Stimulated activated memory B cell treated with anti-CD40 and anti-IgM and Interleukin-4, amounts not matched to agents 10 μg/mL and 1 μg/mL and 100 μg/mL, for 72 hours (primary cell): ENCODE results near the gene DLG2.

Source experiments
- ATAC-seq: fragments of 150-1000 bp; cut with Tn5 transposase; 2 replicates; pipeline ENCODE4 v1.10.0; 2021
- H3K27ac Mint-ChIP-seq: one replicate; pipeline ENCODE4 v1.8.0; 2022; ENCODE audit warnings: mild to moderate bottlenecking, mixed read lengths
- H3K27me3 Mint-ChIP-seq: one replicate; pipeline ENCODE4 v1.8.0; 2022; ENCODE audit warnings: mixed read lengths
- H3K36me3 Mint-ChIP-seq: one replicate; pipeline ENCODE4 v1.8.0; 2022; ENCODE audit warnings: mixed read lengths
- H3K4me1 Mint-ChIP-seq: one replicate; pipeline ENCODE4 v1.8.0; 2022; ENCODE audit warnings: mixed read lengths
- H3K4me3 Mint-ChIP-seq: one replicate; pipeline ENCODE4 v1.8.0; 2022; ENCODE audit warnings: mild to moderate bottlenecking, moderate library complexity, mixed read lengths
- H3K9me3 Mint-ChIP-seq: one replicate; pipeline ENCODE4 v1.8.0; 2022; ENCODE audit warnings: mixed read lengths

The DLG2 gene

GRCh38 chr11:83728281-83728680, 1898.9 kb downstream of the DLG2 start:
- H3K4me3 Mint-ChIP-seq, result no peak overlapping the region
- H3K4me1 Mint-ChIP-seq, result peaks cover 20% of the 10 kb centered on the region
- H3K36me3 Mint-ChIP-seq, result no peaks in the 10 kb centered on the region
- H3K27ac Mint-ChIP-seq, result no peak overlapping the region
- H3K9me3 Mint-ChIP-seq, result peaks cover 2% of the 10 kb centered on the region
- no peak for ATAC-seq
- no peaks in the 10 kb centered on the region for H3K27me3 Mint-ChIP-seq

DNA sequence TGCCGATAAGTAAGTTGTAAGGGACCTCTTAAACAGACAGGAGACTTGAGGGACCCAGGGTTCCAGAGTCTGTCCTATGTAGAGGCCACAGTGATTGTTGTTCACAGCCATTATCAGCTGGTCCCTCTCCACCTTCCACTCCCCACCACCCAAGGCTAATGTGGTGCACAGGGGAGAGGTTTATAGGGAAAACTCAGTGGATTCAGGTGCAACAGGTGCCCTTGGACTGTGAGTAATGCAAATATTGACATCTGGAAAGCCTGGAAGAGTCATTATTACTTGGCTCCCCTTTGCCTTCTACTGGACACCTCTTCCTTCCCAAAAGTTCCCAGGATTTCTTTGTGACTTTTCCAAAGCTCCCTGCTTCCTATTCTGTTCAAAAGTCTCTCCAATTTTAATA, 1899.9 kb downstream of the DLG2 start:
- peaks cover 2% of the 10 kb centered on the region for H3K9me3 Mint-ChIP-seq
- H3K36me3 Mint-ChIP-seq, result no peaks in the 10 kb centered on the region
- H3K27ac Mint-ChIP-seq, result no peak overlapping the region
- ATAC-seq, result peak; percentile 37
- H3K4me1 Mint-ChIP-seq, result peaks cover 20% of the 10 kb centered on the region
- H3K4me3 Mint-ChIP-seq, result no peak overlapping the region
- H3K27me3 Mint-ChIP-seq, result no peaks in the 10 kb centered on the region

GRCh38 chr11:83726316-83726715, 1900.8 kb downstream of the DLG2 start:
- no peak for ATAC-seq
- Mint-ChIP-seq H3K4me1 (peaks cover 20% of the 10 kb centered on the region), H3K27ac (no peak overlapping the region), H3K27me3 (no peaks in the 10 kb centered on the region), H3K36me3 (no peaks in the 10 kb centered on the region), H3K9me3 (peaks cover 2% of the 10 kb centered on the region), H3K4me3 (no peak overlapping the region)

GRCh38 chr11:83725728-83726127, 1901.4 kb downstream of the DLG2 start:
- peak; percentile 61 for ATAC-seq
- H3K27me3 Mint-ChIP-seq, result no peaks in the 10 kb centered on the region
- peaks cover 20% of the 10 kb centered on the region for H3K4me1 Mint-ChIP-seq
- H3K9me3 Mint-ChIP-seq, result no peaks in the 10 kb centered on the region
- peak overlapping the region; percentile 61 for H3K4me3 Mint-ChIP-seq
- H3K27ac Mint-ChIP-seq, result no peak overlapping the region
- H3K36me3 Mint-ChIP-seq, result no peaks in the 10 kb centered on the region

- no peaks in the 10 kb centered on the region for H3K9me3 Mint-ChIP-seq
- H3K36me3 Mint-ChIP-seq, result no peaks in the 10 kb centered on the region
- peaks cover 20% of the 10 kb centered on the region for H3K4me1 Mint-ChIP-seq
- H3K4me3 Mint-ChIP-seq, result peak overlapping the region; percentile 48
- no peak for ATAC-seq
- no peaks in the 10 kb centered on the region for H3K27me3 Mint-ChIP-seq
- H3K27ac Mint-ChIP-seq, result peak overlapping the region; percentile 55
Measured at GRCh38 chr11:83725269-83725560, 1901.9 kb downstream of the DLG2 start.

GRCh38 chr11:83723999-83724398, 1903.1 kb downstream of the DLG2 start:
- H3K4me1 Mint-ChIP-seq, result peaks cover 20% of the 10 kb centered on the region
- peak overlapping the region; percentile 67 for H3K4me3 Mint-ChIP-seq
- H3K27ac Mint-ChIP-seq, result peak overlapping the region; percentile 55
- H3K27me3 Mint-ChIP-seq, result no peaks in the 10 kb centered on the region
- peak; percentile 60 for ATAC-seq
- no peaks in the 10 kb centered on the region for H3K9me3 Mint-ChIP-seq
- no peaks in the 10 kb centered on the region for H3K36me3 Mint-ChIP-seq

DNA sequence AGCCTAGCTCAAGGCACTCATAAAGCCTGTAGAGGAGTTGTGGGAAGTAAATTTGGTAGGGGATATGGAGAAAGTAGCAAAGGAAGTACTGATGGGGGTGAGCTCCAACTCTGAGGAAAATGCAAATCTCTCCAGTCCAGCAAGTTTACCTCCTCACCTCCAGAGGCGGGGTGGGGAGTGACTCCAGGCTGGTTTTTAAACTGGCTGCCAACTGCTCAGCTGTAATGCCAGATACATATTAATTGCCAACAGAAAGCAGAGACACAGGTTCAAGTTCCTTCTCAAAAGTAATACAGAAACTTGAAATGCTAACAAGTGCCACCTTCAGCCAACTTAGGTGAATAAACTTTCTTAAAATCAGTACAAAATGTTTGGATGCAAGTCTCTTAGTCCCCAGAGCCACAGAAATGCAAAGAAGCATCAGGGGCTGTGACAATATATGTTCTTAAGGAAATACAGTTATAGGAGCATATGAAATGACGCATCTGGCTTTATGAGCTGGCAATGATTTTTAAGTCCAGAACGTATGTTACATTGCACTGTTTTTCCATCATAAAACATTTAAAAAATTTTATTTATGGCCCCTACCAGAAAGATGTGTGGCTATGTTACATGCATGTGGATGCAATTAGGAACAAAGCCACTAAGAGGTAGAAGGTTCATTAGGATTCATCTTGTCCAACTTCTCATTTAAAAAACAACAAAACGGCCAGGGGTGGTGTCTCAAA, 1904.6 kb downstream of the DLG2 start:
- H3K27ac Mint-ChIP-seq, result no peak overlapping the region
- H3K4me3 Mint-ChIP-seq, result no peak overlapping the region
- H3K27me3 Mint-ChIP-seq, result no peaks in the 10 kb centered on the region
- ATAC-seq, result no peak
- H3K4me1 Mint-ChIP-seq, result peaks cover 20% of the 10 kb centered on the region
- no peaks in the 10 kb centered on the region for H3K9me3 Mint-ChIP-seq
- H3K36me3 Mint-ChIP-seq, result no peaks in the 10 kb centered on the region

DNA sequence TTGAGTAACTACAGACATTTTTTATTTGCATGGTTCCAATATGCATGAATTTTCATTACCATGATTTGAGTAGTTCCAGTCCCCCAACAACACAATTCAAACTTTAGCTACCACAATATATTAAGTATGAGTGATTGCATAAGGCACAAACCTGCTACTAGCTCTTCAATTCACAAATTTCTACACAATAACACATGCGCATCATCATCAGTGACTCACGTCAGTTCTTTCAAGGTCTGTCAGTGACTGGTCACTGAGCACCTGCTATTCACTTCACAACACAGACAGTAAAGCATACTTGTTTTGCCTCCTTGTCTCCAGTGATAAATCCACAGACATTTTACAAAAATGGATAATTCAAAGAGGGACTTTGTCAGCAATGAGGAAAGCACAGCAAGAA, 1905.9 kb downstream of the DLG2 start:
- H3K27ac Mint-ChIP-seq, result no peak overlapping the region
- no peaks in the 10 kb centered on the region for H3K27me3 Mint-ChIP-seq

DNA sequence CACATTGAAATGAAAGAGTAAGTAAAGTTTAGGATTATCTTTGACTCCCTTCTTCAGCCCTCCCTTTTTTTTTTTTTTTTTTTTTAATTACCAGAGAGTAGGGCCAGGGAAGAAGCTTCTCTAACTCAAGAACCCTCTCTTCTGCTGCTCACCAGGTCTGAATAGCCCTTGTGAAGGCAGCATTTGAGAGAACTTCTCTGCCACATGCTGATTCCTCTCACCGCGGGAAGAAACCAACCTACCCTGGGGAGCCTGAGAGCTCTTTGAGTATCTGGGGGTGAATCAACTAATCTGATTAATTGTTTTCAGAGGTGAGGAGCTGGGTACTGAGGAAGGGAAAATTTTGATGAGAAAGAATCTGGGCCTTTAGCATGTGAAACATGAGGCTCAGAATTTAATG, 1906.5 kb downstream of the DLG2 start:
- Mint-ChIP-seq H3K36me3 (no peaks in the 10 kb centered on the region), H3K27me3 (no peaks in the 10 kb centered on the region), H3K4me1 (peaks cover 18% of the 10 kb centered on the region), H3K27ac (no peak overlapping the region), H3K9me3 (no peaks in the 10 kb centered on the region), H3K4me3 (no peak overlapping the region)
- no peak for ATAC-seq

More for the DNA sequence above, 1905.9 kb downstream of the DLG2 start:
- no peaks in the 10 kb centered on the region for H3K36me3 Mint-ChIP-seq
- no peaks in the 10 kb centered on the region for H3K9me3 Mint-ChIP-seq
- H3K4me1 Mint-ChIP-seq, result peaks cover 20% of the 10 kb centered on the region
- no peak for ATAC-seq
- H3K4me3 Mint-ChIP-seq, result no peak overlapping the region

- H3K27me3 Mint-ChIP-seq, result no peaks in the 10 kb centered on the region
- H3K9me3 Mint-ChIP-seq, result no peaks in the 10 kb centered on the region
Measured at GRCh38 chr11:83717537-83717936, 1909.6 kb downstream of the DLG2 start.

DNA sequence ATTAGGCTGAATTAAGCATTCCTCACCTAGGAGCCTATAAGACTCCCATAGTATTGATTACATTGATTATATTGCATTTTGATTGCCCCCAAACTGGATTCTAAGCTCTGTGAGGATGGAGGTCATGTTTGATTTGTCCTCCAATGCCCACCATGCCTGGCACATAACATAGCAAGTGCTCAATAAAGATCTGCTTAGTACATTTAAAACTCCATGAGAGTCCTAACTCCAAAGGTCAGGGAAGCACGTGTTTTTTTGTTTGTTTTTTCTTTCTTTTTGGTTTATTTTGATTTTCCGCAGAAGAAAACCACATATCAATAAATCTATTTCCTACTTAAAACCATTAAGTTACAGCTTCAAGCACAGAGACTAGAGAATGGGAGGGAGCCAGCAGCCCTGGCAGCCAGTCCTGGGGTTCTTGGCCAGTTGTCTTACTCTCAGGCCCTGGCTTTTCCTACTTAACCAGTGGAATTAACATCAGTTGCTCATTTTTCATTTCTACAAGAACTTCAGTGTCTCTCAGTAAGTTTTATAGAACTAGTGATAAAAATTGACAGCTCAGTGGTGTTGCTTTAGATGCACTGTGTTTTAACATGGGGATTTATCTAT, 1911.1 kb downstream of the DLG2 start:
- H3K27me3 Mint-ChIP-seq, result no peaks in the 10 kb centered on the region
- H3K36me3 Mint-ChIP-seq, result no peaks in the 10 kb centered on the region
- no peak overlapping the region for H3K27ac Mint-ChIP-seq
- H3K4me1 Mint-ChIP-seq, result no peaks in the 10 kb centered on the region
- no peak for ATAC-seq
- no peaks in the 10 kb centered on the region for H3K9me3 Mint-ChIP-seq
- H3K4me3 Mint-ChIP-seq, result no peak overlapping the region

More at GRCh38 chr11:83717537-83717936, 1909.6 kb downstream of the DLG2 start:
- H3K27ac Mint-ChIP-seq, result no peak overlapping the region
- ATAC-seq, result no peak
- H3K36me3 Mint-ChIP-seq, result no peaks in the 10 kb centered on the region
- H3K4me1 Mint-ChIP-seq, result no peaks in the 10 kb centered on the region
- no peak overlapping the region for H3K4me3 Mint-ChIP-seq

DNA sequence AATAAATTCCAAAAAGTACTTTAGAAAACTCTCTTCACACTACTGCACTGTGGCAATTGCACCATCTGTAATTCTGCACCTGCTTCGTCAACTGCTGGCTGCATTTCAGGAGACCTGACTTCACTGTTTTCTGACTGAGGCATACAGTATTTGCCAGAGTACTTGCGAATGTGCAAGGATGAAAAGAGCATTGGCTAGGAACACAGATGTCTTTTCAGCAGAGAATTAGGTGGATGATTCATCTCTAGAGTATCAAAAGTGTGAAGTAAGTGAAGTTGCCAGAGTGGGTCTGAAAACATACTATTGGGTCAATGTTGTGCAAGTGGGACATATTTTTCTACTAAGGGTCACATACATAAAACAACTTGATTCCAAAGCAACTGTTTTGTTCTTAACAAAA, 1913.4 kb downstream of the DLG2 start:
- no peak overlapping the region for H3K27ac Mint-ChIP-seq
- no peak overlapping the region for H3K4me3 Mint-ChIP-seq
- H3K4me1 Mint-ChIP-seq, result no peaks in the 10 kb centered on the region
- H3K27me3 Mint-ChIP-seq, result no peaks in the 10 kb centered on the region
- no peak for ATAC-seq
- H3K36me3 Mint-ChIP-seq, result no peaks in the 10 kb centered on the region
- H3K9me3 Mint-ChIP-seq, result no peaks in the 10 kb centered on the region

DNA sequence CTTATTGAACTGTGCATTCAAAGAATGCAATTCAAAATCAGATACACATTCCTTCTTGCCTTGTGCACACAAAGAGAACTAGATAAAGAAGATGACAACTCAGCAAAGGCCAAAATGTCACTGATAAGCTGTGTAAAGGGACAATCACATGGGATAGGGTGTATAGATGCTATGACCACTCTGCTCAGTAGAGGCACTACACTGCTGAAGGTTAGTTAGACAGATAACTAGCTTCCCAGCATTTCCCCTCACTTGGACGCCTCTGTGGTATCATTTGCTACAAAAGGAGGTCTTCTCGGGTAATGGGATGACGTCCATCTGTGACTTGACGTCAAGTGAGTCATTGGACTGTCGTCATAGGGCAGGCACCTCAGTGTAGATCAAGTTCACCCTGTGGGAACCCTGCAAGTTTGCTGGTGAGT, 1916.0 kb downstream of the DLG2 start:
- Mint-ChIP-seq H3K4me1 (no peaks in the 10 kb centered on the region), H3K4me3 (no peak overlapping the region), H3K27me3 (no peaks in the 10 kb centered on the region), H3K27ac (no peak overlapping the region), H3K36me3 (no peaks in the 10 kb centered on the region), H3K9me3 (no peaks in the 10 kb centered on the region)
- ATAC-seq, result no peak

DNA sequence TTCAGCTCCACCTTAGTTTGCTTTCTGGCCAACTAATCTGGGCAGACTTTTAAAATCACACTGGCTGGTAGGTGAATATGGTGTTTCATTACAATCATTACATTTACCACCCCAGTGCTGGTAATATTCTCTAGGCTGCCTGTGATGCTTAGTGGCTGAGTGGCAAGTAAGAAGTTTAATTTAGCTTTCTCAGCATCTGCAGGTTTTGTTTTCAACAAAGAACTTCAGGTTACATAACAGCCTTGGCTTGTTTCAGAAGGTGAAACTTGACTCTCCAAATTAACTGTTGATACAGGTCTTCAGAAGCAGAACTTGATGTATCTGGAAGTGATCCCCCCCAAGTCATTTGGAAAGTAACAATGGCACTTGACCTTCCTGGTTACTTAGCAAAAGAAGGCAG, 1917.7 kb downstream of the DLG2 start:
- no peaks in the 10 kb centered on the region for H3K27me3 Mint-ChIP-seq
- no peaks in the 10 kb centered on the region for H3K4me1 Mint-ChIP-seq
- H3K4me3 Mint-ChIP-seq, result no peak overlapping the region
- H3K9me3 Mint-ChIP-seq, result no peaks in the 10 kb centered on the region
- H3K27ac Mint-ChIP-seq, result no peak overlapping the region
- ATAC-seq, result no peak
- no peaks in the 10 kb centered on the region for H3K36me3 Mint-ChIP-seq

DNA sequence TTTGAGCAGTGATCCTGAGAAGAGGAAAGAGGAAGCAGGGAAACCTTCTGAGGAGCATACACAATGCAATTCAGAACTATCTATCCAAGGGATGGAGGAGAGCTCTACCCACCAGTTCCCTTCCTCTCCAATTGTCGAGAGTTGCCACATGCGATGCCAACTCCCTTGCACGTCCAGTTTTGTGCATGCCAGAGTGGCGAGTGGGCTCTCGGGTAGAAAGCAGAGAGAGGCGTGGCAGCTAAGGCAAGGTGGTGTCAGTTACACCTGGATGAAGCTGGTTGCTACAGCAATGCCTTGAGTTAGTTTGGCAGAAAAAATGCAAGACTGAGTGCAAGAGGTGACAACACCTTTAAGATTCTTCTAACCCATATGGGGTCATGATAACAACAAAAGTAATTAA, 1920.6 kb downstream of the DLG2 start:
- Mint-ChIP-seq H3K27ac (no peak overlapping the region), H3K27me3 (no peaks in the 10 kb centered on the region), H3K9me3 (no peaks in the 10 kb centered on the region), H3K36me3 (no peaks in the 10 kb centered on the region), H3K4me1 (no peaks in the 10 kb centered on the region), H3K4me3 (no peak overlapping the region)
- ATAC-seq, result no peak

DNA sequence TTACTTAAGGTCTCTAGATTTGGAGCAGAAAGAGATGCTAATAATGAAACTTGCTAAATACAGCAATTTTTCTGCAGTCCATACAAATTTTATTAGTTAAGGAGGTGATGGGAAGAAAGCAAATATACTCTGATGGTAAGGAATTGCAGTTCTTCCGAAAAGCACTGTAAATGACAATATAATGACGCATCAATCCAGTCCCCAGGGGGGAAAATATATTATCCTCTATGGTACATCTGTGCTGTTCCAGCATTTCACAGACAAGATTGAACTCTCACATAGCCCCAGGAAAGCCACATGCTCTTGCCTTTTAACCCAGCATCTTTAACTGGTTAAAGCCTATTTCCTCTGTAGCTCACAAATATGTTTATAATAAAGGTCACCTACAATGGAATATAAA, 1924.3 kb downstream of the DLG2 start:
- no peak for ATAC-seq
- Mint-ChIP-seq H3K27ac (no peak overlapping the region), H3K36me3 (no peaks in the 10 kb centered on the region), H3K9me3 (no peaks in the 10 kb centered on the region), H3K4me3 (no peak overlapping the region), H3K4me1 (no peaks in the 10 kb centered on the region), H3K27me3 (peaks cover 6% of the 10 kb centered on the region)
